HK-2 (cell line): ENCODE data around the gene SYK.

Experiments used
- DNase-seq: peaks from one replicate; pipeline ENCODE4 v3.0.0-alpha.2; 2018; ENCODE audit not compliant: unreplicated experiment

Gene SYK

DNA sequence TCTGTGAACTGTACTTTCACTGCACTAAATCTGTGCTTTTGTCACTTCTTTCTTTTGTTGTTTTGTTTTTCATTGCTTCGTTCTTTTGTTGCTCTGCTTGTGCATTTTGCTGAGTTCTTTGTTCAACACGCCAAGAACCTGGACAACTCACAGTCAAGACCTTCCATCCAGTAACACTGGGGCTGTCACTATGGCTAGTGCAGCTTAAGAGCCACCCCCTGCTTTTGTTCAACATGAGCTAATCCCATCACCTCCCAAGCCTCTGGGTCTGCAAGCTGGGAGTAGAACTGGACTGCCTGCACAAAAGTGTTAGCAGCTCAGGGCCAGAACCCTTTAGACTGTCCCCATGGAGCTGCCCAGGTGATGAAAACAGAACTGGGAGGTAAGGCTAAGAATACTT is 143.7 kb downstream of the SYK start:
- DNase-seq: no peak

DNA sequence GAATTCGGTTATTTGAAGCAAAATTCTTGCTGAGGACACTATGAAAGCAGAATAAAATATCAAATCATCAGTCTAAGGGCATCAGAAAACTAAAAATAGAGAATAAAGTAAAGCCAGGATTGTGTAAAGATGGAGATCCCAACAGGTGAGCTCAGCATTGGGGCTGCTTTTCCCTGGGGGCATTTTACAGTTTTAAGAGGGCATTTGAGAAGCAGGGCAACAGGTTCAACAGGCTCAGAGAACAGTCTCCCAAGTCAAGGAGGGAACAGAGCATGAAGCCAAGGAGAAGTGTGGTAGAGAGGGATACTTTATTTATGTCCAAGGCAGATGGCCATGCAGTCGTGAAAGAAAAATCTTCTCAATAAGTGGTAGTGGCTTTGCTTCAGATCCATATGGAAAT is 145.4 kb downstream of the SYK start:
- DNase-seq: no peak
